PFSK-1 (cell line): ENCODE data around the gene ZNF462.

ENCODE experiments used
- FOXP2 ChIP-seq: optimal IDR thresholded peaks from 2 replicates; pipeline ENCODE3; 2011; ENCODE audit warnings: borderline replicate concordance, control low read depth, inconsistent platforms; ENCODE audit not compliant: insufficient read depth; ENCODE audit errors: extremely low read length, extremely low read depth
- POLR2AphosphoS5 ChIP-seq: IDR thresholded peaks from 2 replicates; pipeline ENCODE4 v1.6.1; 2012; ENCODE audit warnings: low read depth, mild to moderate bottlenecking, control low read depth, low read length, moderate library complexity
- REST ChIP-seq, 2 experiments: IDR thresholded peaks; 2 replicates each; pipeline versions ENCODE4 v1.6.1 to v1.8.0; 2011 to 2012; ENCODE audit warnings: low read depth in 2 of 2, low read length in 2 of 2, control low read depth in 1 of 2, inconsistent platforms in 1 of 2, mild to moderate bottlenecking in 1 of 2, moderate library complexity in 1 of 2; ENCODE audit not compliant: insufficient read depth in 1 of 2
- SIN3A ChIP-seq: IDR thresholded peaks from 2 replicates; pipeline ENCODE4 v1.6.1; 2012; ENCODE audit warnings: mild to moderate bottlenecking, low read length, moderate library complexity, borderline replicate concordance; ENCODE audit not compliant: insufficient read depth
- TAF1 ChIP-seq: IDR thresholded peaks from 2 replicates; pipeline ENCODE4 v1.6.1; 2012; ENCODE audit warnings: low read length, control low read depth, borderline replicate concordance; ENCODE audit not compliant: insufficient read depth

The ZNF462 gene

GRCh38 chr9:106892632-106893031 lies 29.7 kb downstream of the ZNF462 start:
- no peak for TF ChIP-seq SIN3A
- no peak for TF ChIP-seq REST (IDR thresholded peaks at IDR 0.05; ENCODE audit: insufficient read depth in 1 of 2, low read depth in 2 of 2, low read length in 2 of 2)
- no peak for TF ChIP-seq TAF1
- TF ChIP-seq POLR2AphosphoS5 = no peak
- TF ChIP-seq FOXP2 = no peak

- no peak for TF ChIP-seq POLR2AphosphoS5
- TF ChIP-seq REST (IDR thresholded peaks at IDR 0.05; ENCODE audit: insufficient read depth in 1 of 2, low read depth in 2 of 2, low read length in 2 of 2) = no peak
- TF ChIP-seq FOXP2 = no peak
- TF ChIP-seq SIN3A = no peak
- TF ChIP-seq TAF1 = no peak
Observed at GRCh38 chr9:106893088-106893487, 30.1 kb downstream of the ZNF462 start.

GRCh38 chr9:106896695-106897094 lies 33.7 kb downstream of the ZNF462 start:
- TF ChIP-seq FOXP2 = no peak
- no peak for TF ChIP-seq REST (IDR thresholded peaks at IDR 0.05; ENCODE audit: insufficient read depth in 1 of 2, low read depth in 2 of 2, low read length in 2 of 2)
- no peak for TF ChIP-seq POLR2AphosphoS5
- no peak for TF ChIP-seq TAF1
- no peak for TF ChIP-seq SIN3A

GRCh38 chr9:106897236-106897635 lies 34.3 kb downstream of the ZNF462 start:
- TF ChIP-seq FOXP2 (no peak), TAF1 (no peak), REST (IDR thresholded peaks at IDR 0.05; ENCODE audit: insufficient read depth in 1 of 2, low read depth in 2 of 2, low read length in 2 of 2) (no peak), SIN3A (no peak), POLR2AphosphoS5 (no peak)

GRCh38 chr9:106897751-106898150 lies 34.8 kb downstream of the ZNF462 start:
- TF ChIP-seq TAF1 (no peak), FOXP2 (no peak), REST (IDR thresholded peaks at IDR 0.05; ENCODE audit: insufficient read depth in 1 of 2, low read depth in 2 of 2, low read length in 2 of 2) (no peak), SIN3A (no peak), POLR2AphosphoS5 (no peak)
